Vagina (tissue), 2 donors: ENCODE data around the gene MST1R. TPM values are rescaled to one million over a fixed set of nuclear protein-coding genes. Genes with fewer than 3 reads are reported as not detected.

Experiments used
- DNase-seq, 2 donors: peaks; one replicate each; pipeline ENCODE4 v3.0.0-alpha.2; 2017; ENCODE audit errors: extremely low spot score in 2 of 2
- H3K27ac ChIP-seq: fragments of 200-600 bp; sonication (generic); one replicate; pipeline ENCODE4 v1.5.1; 2019
- H3K27me3 ChIP-seq: fragments of 200-600 bp; sonication (generic); one replicate; pipeline ENCODE4 v1.5.1; 2019
- H3K36me3 ChIP-seq, 2 donors: fragments of 200-600 bp; sonication (generic); one replicate each; pipeline ENCODE4 v1.5.1; 2017 to 2019
- H3K4me1 ChIP-seq: fragments of 200-600 bp; sonication (generic); one replicate; pipeline ENCODE4 v1.5.1; 2019
- H3K4me3 ChIP-seq, 2 donors: fragments of 200-600 bp; sonication (generic); 1 replicate in 1 of 2; 2 replicates in 1 of 2; pipeline ENCODE4 v1.5.1; 2016 to 2019
- H3K9me3 ChIP-seq: fragments of 200-600 bp; sonication (generic); one replicate; pipeline ENCODE4 v1.5.1; 2019
- POLR2A ChIP-seq, 2 donors: fragments of 450-650 bp; IDR thresholded peaks; one replicate each; pipeline ENCODE4 v1.6.1; 2017; ENCODE audit warnings: antibody characterized with exemption in 2 of 2, mild to moderate bottlenecking in 2 of 2, moderate library complexity in 2 of 2
- POLR2AphosphoS5 ChIP-seq, 2 donors: sonication (generic); formaldehyde crosslinking; IDR thresholded peaks; one replicate each; pipeline ENCODE4 v1.9.0; 2017; ENCODE audit warnings: antibody characterized with exemption in 2 of 2, mild to moderate bottlenecking in 2 of 2, low read depth in 1 of 2; ENCODE audit not compliant: insufficient read depth in 1 of 2
- intact Hi-C: fragments of 100-400 bp; cut with DNase I; formaldehyde crosslinking; loops from one replicate; pipeline ENCODE4 v1.15.1; 2023
- total RNA-seq: library from RNA; depleted of rRNA; stranded (reverse); fragments of >200 nt; gene quantifications from one replicate; pipeline ENCODE4 v1.2.3, GENCODE V29; 2016
- TF ChIP-seq, protein P1 (sequence below), 3 experiments: fragments of 450-650 bp in 2 of 3; fragments of 200-600 bp in 1 of 3; sonication (generic) in 1 of 3; IDR thresholded peaks; one replicate each; pipeline ENCODE4 v1.5.1; 2017 to 2019; ENCODE audit warnings: antibody characterized with exemption in 3 of 3, mild to moderate bottlenecking in 2 of 3, moderate library complexity in 2 of 3

Gene MST1R
- total RNA-seq = 38.1 TPM

DNA sequence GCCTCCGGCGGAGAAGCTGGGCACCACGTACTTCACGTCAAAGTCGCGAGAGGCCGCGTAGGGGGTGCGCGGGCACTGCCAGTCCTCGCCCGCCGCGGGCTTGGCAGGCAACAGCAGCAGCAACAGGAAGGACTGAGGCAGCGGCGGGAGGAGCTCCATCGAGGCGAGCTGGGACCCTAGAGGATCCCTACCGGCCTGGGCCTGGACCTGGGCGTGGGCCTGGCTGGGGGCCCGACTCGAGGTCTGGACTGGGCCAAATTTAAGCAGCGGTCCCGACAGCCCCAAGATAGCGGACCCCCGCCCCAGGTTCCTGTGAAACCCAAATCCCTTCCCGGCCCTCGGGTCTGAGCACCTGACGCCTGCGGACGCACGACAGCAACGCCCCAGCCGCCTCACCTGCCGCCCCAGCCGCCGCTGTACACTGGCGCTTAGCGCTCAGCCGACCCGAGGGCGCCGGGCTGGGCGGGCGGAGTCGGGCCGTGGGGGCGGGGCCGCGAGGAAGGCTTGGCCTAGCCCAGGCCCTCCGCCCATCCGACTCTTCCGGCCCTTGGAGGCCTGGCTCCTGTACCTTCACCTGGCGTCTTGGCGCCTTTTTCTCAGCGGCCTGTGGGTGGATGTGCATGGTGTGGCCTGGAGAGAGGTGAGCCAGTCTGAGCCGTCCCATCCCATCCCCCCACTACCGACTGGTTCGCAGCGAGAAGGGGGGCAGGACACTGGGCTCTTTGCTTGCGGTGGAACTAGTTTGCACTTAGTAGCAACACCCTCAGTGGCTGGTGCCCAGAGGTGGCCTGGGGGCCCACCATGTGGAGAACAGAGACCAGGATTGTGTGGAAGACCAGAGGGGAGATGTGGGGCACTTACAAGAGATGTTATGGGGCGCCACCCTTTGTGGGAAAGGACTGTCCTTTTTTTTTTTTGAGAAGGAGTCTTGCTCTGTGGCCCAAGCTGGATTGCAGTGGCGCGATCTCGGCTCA is at the start of gene MST1R:
TSS of gene MST1R (minus strand) at position 423 of the 974 bp plus-strand sequence. CDS start at position 159, 264 bp downstream.
- no peak for DNase-seq
- Histone ChIP-seq H3K4me1 (peaks cover 66% of the 10 kb centered on the region), H3K4me3 (peak within 1 kb of the TSS; percentile 36 to 40), H3K36me3 (no peaks in the 10 kb centered on the region), H3K9me3 (no peaks in the 10 kb centered on the region), H3K27me3 (no peaks in the 10 kb centered on the region), H3K27ac (peak within 1 kb of the TSS; percentile 73)
- intact Hi-C loops = no loop called here
- TF ChIP-seq POLR2AphosphoS5 (IDR thresholded peaks at IDR 0.05; ENCODE audit: insufficient read depth in 1 of 2, low read depth in 1 of 2) (peak in 1 of 2 donors; percentile 23), POLR2A (IDR thresholded peaks at IDR 0.05) (peak in 1 of 2 donors; percentile 26)
- TF ChIP-seq, protein P1, sequence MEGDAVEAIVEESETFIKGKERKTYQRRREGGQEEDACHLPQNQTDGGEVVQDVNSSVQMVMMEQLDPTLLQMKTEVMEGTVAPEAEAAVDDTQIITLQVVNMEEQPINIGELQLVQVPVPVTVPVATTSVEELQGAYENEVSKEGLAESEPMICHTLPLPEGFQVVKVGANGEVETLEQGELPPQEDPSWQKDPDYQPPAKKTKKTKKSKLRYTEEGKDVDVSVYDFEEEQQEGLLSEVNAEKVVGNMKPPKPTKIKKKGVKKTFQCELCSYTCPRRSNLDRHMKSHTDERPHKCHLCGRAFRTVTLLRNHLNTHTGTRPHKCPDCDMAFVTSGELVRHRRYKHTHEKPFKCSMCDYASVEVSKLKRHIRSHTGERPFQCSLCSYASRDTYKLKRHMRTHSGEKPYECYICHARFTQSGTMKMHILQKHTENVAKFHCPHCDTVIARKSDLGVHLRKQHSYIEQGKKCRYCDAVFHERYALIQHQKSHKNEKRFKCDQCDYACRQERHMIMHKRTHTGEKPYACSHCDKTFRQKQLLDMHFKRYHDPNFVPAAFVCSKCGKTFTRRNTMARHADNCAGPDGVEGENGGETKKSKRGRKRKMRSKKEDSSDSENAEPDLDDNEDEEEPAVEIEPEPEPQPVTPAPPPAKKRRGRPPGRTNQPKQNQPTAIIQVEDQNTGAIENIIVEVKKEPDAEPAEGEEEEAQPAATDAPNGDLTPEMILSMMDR (IDR thresholded peaks at IDR 0.05) = no peak

DNA sequence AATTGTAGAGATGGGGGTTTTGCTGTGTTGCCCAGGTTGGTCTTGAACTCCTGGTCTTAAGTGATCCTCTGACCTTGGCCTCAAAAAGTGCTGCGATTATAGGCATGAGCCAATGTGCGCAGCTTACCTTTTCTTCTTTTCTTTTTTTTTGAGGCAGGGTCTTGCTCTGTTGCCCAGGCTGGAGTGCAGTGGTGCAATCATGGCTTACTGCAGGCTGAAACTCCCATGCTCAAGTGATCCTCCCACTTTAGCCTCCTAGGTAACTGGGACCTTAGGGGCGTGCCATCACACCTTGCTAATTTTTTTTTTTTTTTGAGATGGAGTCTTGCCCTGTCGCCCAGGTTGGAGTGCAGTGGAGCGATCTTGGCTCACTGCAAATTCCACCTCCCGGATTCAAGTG is 49.3 kb upstream of the MST1R start:
- H3K36me3 ChIP-seq = no peaks in the 10 kb centered on the region
- no peaks in the 10 kb centered on the region for H3K27me3 ChIP-seq
- H3K9me3 ChIP-seq = no peaks in the 10 kb centered on the region
- H3K4me3 ChIP-seq = no peak overlapping the region
- no peak overlapping the region for H3K27ac ChIP-seq
- TF ChIP-seq POLR2AphosphoS5 (IDR thresholded peaks at IDR 0.05; ENCODE audit: insufficient read depth in 1 of 2, low read depth in 1 of 2) = no peak
- TF ChIP-seq, protein P1 (IDR thresholded peaks at IDR 0.05) = no peak
- no peak for TF ChIP-seq POLR2A (IDR thresholded peaks at IDR 0.05)
- intact Hi-C loops = no loop called here
- peaks cover 19% of the 10 kb centered on the region for H3K4me1 ChIP-seq
- DNase-seq = no peak

DNA sequence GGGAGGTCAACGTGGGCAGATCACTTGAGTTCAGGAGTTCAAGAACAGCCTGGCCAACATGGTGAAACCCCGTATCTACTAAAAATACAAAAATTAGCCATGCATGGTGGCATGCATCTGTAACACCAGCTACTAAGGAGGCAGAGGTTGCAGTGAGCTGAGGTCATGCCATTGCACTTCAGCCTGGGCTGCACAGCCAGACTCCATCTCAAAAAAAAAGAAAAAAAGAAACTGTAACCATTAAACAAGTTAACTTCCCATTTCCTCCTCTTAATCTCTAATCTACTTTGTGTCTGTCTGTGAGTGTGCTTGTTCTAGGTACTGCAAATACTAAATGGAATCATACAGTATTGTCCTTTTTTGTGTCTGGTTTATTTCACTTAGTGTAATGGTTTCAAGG is 39.0 kb upstream of the MST1R start:
- intact Hi-C loops = no loop called here
- Histone ChIP-seq H3K36me3 (no peaks in the 10 kb centered on the region), H3K27ac (no peak overlapping the region), H3K4me3 (no peak overlapping the region), H3K9me3 (no peaks in the 10 kb centered on the region), H3K4me1 (peaks cover 27% of the 10 kb centered on the region), H3K27me3 (no peaks in the 10 kb centered on the region)
- TF ChIP-seq POLR2AphosphoS5 (IDR thresholded peaks at IDR 0.05; ENCODE audit: insufficient read depth in 1 of 2, low read depth in 1 of 2) (no peak), POLR2A (IDR thresholded peaks at IDR 0.05) (no peak)
- TF ChIP-seq, protein P1 (IDR thresholded peaks at IDR 0.05) = no peak
- DNase-seq = no peak

DNA sequence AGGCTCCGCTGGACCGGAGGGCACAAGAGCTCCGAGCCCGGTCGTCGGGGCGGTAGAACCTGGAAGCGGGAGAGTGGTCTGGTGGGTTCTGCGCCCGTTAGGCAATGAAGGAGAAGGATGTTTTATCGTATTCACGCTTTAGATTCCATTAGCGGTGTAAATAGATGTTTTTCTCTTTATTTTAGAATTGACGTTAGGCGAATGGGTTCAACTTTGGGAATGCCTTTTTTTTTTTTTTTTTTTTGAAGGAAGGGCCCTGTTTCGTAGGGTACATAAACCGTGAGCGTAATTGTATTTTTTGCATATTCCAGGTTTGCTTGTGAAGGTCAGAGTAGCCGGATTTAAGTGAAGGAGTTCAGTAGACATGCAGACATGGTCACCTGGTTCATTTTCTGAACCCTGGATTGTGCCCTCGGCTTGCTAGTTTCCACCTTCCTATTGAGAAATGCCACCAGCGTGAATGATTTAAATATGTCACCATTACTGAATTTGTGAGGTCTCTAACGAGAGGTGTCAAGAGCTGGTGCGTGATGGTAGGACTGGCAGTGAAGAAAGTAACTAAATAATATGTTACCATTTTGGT is 37.1 kb upstream of the MST1R start:
- H3K9me3 ChIP-seq = no peaks in the 10 kb centered on the region

More for the DNA sequence above, 37.1 kb upstream of the MST1R start:
- intact Hi-C loops = no loop called here
- Histone ChIP-seq H3K4me3 (peak overlapping the region; percentile 60 to 79), H3K4me1 (peaks cover 27% of the 10 kb centered on the region), H3K27ac (peak overlapping the region; percentile 84), H3K27me3 (no peaks in the 10 kb centered on the region), H3K36me3 (no peaks in the 10 kb centered on the region)
- TF ChIP-seq, protein P1 (IDR thresholded peaks at IDR 0.05) = no peak
- TF ChIP-seq POLR2A (IDR thresholded peaks at IDR 0.05) = no peak
- no peak for TF ChIP-seq POLR2AphosphoS5 (IDR thresholded peaks at IDR 0.05; ENCODE audit: insufficient read depth in 1 of 2, low read depth in 1 of 2)
- no peak for DNase-seq
